SU-DHL-6 (cell line): ENCODE measurements around the gene PRKN.

Experiments used
- CTCF ChIP-seq: fragments of 200-600 bp; sonication (generic); IDR thresholded peaks from one replicate; pipeline ENCODE4 v1.5.1; 2017; ENCODE audit warnings: antibody characterized with exemption, mild to moderate bottlenecking, low read length, moderate library complexity; ENCODE audit not compliant: insufficient read depth, poor library complexity, severe bottlenecking
- EZH2phosphoT487 ChIP-seq: fragments of 200-600 bp; sonication (generic), shearing (Covaris generic); conservative IDR thresholded peaks from 2 replicates; pipeline ENCODE4 v1.6.1; 2018; ENCODE audit warnings: mild to moderate bottlenecking, antibody characterized with exemption, low read length, moderate library complexity, mixed read lengths

GRCh38 chr6:161363286-161363685 lies 1364.3 kb downstream of the PRKN start:
- TF ChIP-seq CTCF (no peak), EZH2phosphoT487 (no peak)
